Heart left ventricle (tissue), 16 donors: ENCODE data around the gene TMEFF1. TPM values are rescaled to one million over a fixed set of nuclear protein-coding genes. Genes with fewer than 3 reads are reported as not detected.

Source experiments
- ATAC-seq, 4 donors: fragments of 200-7000 bp; cut with Tn5 transposase; one replicate each; pipeline ENCODE4 v1.9.1; 2020 to 2022; ENCODE audit warnings: moderate library complexity in 4 of 4, mild to moderate bottlenecking in 3 of 4, moderate number of reproducible peaks in 1 of 4
- DNase-seq, 5 donors: peaks; one replicate each; pipeline ENCODE4 v3.0.0-alpha.2; 2020
- H3K27ac ChIP-seq, 12 donors: fragments of 200-600 bp; sonication (generic) in 4 of 12; one replicate each; pipeline versions ENCODE4 v1.5.0 to v1.8.0; 2016 to 2022; ENCODE audit warnings: mild to moderate bottlenecking in 2 of 12
- H3K27me3 ChIP-seq, 9 donors: fragments of 200-600 bp; sonication (generic) in 2 of 9; one replicate each; pipeline versions ENCODE4 v1.5.1 to v1.8.0; 2016 to 2022; ENCODE audit warnings: mild to moderate bottlenecking in 3 of 9
- H3K36me3 ChIP-seq, 9 donors: fragments of 200-600 bp; sonication (generic) in 2 of 9; one replicate each; pipeline versions ENCODE4 v1.5.0 to v1.8.0; 2018 to 2022; ENCODE audit warnings: mild to moderate bottlenecking in 2 of 9
- H3K4me1 ChIP-seq, 12 donors: fragments of 200-600 bp; sonication (generic) in 4 of 12; one replicate each; pipeline versions ENCODE4 v1.5.0 to v1.8.0; 2016 to 2022; ENCODE audit warnings: mild to moderate bottlenecking in 3 of 12
- H3K4me3 ChIP-seq, 12 donors: fragments of 200-600 bp; sonication (generic) in 4 of 12; one replicate each; pipeline versions ENCODE4 v1.5.0 to v1.8.0; 2017 to 2022; ENCODE audit warnings: mild to moderate bottlenecking in 9 of 12, moderate library complexity in 4 of 12
- H3K9me3 ChIP-seq, 12 donors: fragments of 200-600 bp; sonication (generic) in 4 of 12; one replicate each; pipeline versions ENCODE4 v1.5.0 to v1.8.0; 2016 to 2022; ENCODE audit warnings: mild to moderate bottlenecking in 1 of 12
- POLR2A ChIP-seq, 2 donors: fragments of 450-650 bp; IDR thresholded peaks; one replicate each; pipeline ENCODE4 v1.6.1; 2017; ENCODE audit warnings: antibody characterized with exemption in 2 of 2, mild to moderate bottlenecking in 2 of 2, moderate library complexity in 2 of 2
- WGBS, 4 donors: extraction: QIAGEN DNeasy Blood & Tissue Kit in 2 of 4; methylation state at CpG; one replicate each; pipeline versions ENCODE4 v1.1.5 to v1.1.7; 2013 to 2018; 5-methylcytosine and 5-hydroxymethylcytosine counted together
- intact Hi-C, 10 donors: fragments of 100-400 bp; cut with DNase I; formaldehyde crosslinking; loops; one replicate each; pipeline versions ENCODE4 v1.11.1 to v1.14.2; 2022
- polyA plus RNA-seq, 2 donors: library from polyadenylated mRNA; stranded (reverse); fragments of 200-250 nt; gene quantifications; one replicate each; pipeline ENCODE4 v1.2.3, GENCODE V29; 2013
- total RNA-seq, 9 donors: library from RNA; depleted of rRNA in 2 of 9; stranded (reverse); fragments of >200 nt in 2 of 9; fragmentation: NEBNext Ultra II Directional in 3 of 9; extraction: Animal tissue kit (Norgen Biotek cat#: 25700) in 3 of 9; gene quantifications; one replicate each; pipeline versions ENCODE4 v1.1.0 to v1.2.4, GENCODE V29; 2016 to 2023
- TF ChIP-seq, protein P1 (sequence below), 12 donors: fragments of 200-600 bp; sonication (generic) in 4 of 12; IDR thresholded peaks; one replicate each; pipeline versions ENCODE4 v1.5.0 to v1.8.0; 2018 to 2022; ENCODE audit warnings: antibody characterized with exemption in 12 of 12, mild to moderate bottlenecking in 5 of 12
- donor health status: ischemic (EF 13 %, LVEDD 7.1; RV severe dilation, severe dysfunction).
- donor health status: healthy with polysubstance abuse.
- donor health status: DM: no; HTN: yes; CAD: no.
- donor health status: DM: no; HTN: no; CAD: no.
- donor health status: ischemic (EF 25% LVEDD 6.9; RV normal size, moderate dysfunction).
- donor health status: ischemic (EF 25% LVEDD 5.7; RV mildly dilated, moderate dysfunction).
- donor health status: healthy.
- donor health status: DM: yes; HTN: yes; CAD: no.
- donor health status: ischemic (EF 35%, LVEDD 5.7; RV mildly dilated, moderate dysfunction).
- donor health status: nonischemic (EF 11% LVEDD 7.7; RV severe dilation, severe dysfunction).
- donor health status: DM: yes; HTN: yes; CAD: no.
- donor health status: PGD.
- donor health status: ischemic (EF 29% LVEDD 5.4; RV normal size, mild dysfunction).
- donor health status: nonischemic (EF 23%, LVEDD 6.1; RV moderate dilation, normal function).

Gene TMEFF1
- total and polyA plus RNA-seq, 11 donors, result 0.03 to 1.1 (median 0.19) TPM; not detected in 4

DNA sequence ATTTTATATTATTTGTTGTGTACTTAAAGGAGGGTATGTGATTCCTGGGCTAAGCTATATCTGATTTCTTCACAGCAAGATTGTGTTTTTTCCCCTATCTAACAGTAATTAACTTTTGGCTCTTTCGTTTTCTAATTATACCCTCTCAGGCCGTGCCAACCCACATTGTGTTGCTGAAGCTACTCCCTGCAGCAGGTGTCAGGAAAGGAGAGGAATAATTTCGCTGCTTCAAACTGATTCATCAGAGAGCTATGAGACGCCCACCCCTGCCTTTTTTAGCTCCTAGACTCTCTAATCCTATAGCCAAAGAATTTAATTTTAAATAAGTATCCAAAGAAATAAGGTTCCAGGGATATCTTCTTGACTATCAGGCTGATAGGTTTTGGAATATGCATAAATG is 108.7 kb downstream of the TMEFF1 start:
- WGBS, 4 donors, result 35 to 41% (median 39%) methylated on average over 4 of the region's 4 CpGs
- peaks cover 0 to 10% (median 0%) of the 10 kb centered on the region in 12 donors for H3K4me1 ChIP-seq
- intact Hi-C loops, result loop anchor here in 1 of 10 donors (5.0 kb wide), 1 partner anchor 154 kb away; the partner anchor contains the start of gene MSANTD3
- no peaks in the 10 kb centered on the region for H3K27me3 ChIP-seq
- peak overlapping the region in 11 of 12 donors; percentile 12 to 90 (median 69) for H3K27ac ChIP-seq
- peak overlapping the region in 11 of 12 donors; percentile 3 to 60 (median 51) for H3K4me3 ChIP-seq
- peaks cover 0 to 14% (median 0%) of the 10 kb centered on the region in 9 donors for H3K36me3 ChIP-seq
- TF ChIP-seq POLR2A (IDR thresholded peaks at IDR 0.05), result no peak
- TF ChIP-seq, protein P1, sequence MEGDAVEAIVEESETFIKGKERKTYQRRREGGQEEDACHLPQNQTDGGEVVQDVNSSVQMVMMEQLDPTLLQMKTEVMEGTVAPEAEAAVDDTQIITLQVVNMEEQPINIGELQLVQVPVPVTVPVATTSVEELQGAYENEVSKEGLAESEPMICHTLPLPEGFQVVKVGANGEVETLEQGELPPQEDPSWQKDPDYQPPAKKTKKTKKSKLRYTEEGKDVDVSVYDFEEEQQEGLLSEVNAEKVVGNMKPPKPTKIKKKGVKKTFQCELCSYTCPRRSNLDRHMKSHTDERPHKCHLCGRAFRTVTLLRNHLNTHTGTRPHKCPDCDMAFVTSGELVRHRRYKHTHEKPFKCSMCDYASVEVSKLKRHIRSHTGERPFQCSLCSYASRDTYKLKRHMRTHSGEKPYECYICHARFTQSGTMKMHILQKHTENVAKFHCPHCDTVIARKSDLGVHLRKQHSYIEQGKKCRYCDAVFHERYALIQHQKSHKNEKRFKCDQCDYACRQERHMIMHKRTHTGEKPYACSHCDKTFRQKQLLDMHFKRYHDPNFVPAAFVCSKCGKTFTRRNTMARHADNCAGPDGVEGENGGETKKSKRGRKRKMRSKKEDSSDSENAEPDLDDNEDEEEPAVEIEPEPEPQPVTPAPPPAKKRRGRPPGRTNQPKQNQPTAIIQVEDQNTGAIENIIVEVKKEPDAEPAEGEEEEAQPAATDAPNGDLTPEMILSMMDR (IDR thresholded peaks at IDR 0.05), result no peak
- DNase-seq, result no peak
- no peaks in the 10 kb centered on the region for H3K9me3 ChIP-seq
- peak; percentile 29 to 63 (median 56) for ATAC-seq

DNA sequence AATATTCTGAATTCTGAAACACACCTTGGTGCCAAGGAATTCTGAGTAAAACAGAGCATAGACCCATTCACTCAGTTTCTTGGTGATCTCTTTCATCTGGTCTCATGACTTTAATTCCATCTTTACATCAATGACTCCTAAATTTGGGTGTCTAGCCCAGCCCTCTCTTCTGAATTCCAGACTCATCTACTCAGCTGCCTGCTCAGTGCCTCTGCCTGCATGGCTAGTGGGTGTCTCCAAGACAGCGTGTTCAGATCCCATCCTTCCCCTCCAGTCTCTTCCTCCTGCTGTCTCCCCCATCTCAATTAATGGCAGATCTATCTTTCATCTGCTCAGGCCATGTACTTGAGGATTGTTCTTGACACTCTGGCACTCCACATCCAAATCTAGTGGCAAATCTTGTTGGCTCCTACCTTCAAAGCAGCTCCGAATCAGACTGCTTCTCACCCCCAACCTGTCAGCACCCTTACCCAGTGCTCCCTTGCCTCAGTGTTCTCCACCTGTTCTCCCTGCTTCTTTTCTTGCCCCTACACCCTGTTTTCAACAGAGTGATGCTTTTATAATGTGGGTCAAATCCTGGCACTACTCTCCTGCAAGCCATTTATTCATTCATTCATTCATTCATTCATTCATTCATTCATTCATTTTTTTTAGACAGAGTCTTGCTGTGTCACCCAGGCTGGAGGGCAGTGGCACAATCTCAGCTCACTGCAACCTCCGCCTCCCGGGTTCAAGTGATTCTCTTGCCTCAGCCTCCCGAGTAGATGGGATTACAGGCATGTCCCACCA is 110.3 kb downstream of the TMEFF1 start:
- Histone ChIP-seq H3K27me3 (no peaks in the 10 kb centered on the region), H3K4me3 (no peak overlapping the region), H3K27ac (no peak overlapping the region), H3K9me3 (no peaks in the 10 kb centered on the region), H3K36me3 (peaks cover 0 to 22% (median 0%) of the 10 kb centered on the region in 9 donors), H3K4me1 (peaks cover 0 to 15% (median 0%) of the 10 kb centered on the region in 12 donors)
- intact Hi-C loops, result loop anchor here in 1 of 10 donors (5.0 kb wide), 1 partner anchor 156 kb away; the partner anchor contains the start of gene MSANTD3
- WGBS, 4 donors, result 86 to 88% (median 88%) methylated on average over 5 of the region's 5 CpGs
- DNase-seq (no peak), ATAC-seq (no peak)
- TF ChIP-seq, protein P1 (IDR thresholded peaks at IDR 0.05), result no peak
- TF ChIP-seq POLR2A (IDR thresholded peaks at IDR 0.05), result no peak

GRCh38 chr9:100584951-100585350 is 112.0 kb downstream of the TMEFF1 start:
- no peak overlapping the region for H3K27ac ChIP-seq
- WGBS, 4 donors, result 93 to 96% (median 93%) methylated on average over 4 of the region's 4 CpGs
- TF ChIP-seq, protein P1 (IDR thresholded peaks at IDR 0.05), result no peak
- no peak for TF ChIP-seq POLR2A (IDR thresholded peaks at IDR 0.05)
- no peaks in the 10 kb centered on the region for H3K27me3 ChIP-seq
- no peaks in the 10 kb centered on the region for H3K9me3 ChIP-seq
- H3K4me3 ChIP-seq, result no peak overlapping the region
- no peak for DNase-seq
- no peak for ATAC-seq
- H3K36me3 ChIP-seq, result peaks cover 0 to 22% (median 0%) of the 10 kb centered on the region in 9 donors
- intact Hi-C loops, result loop anchor here in 1 of 10 donors (5.0 kb wide), 1 partner anchor 158 kb away; the partner anchor contains the start of gene MSANTD3
- peaks cover 0 to 15% (median 0%) of the 10 kb centered on the region in 12 donors for H3K4me1 ChIP-seq

GRCh38 chr9:100586093-100586492 is 113.1 kb downstream of the TMEFF1 start:
- intact Hi-C loops, result no loop called here
- 79 to 89% (median 85%) methylated on average over 7 of the region's 7 CpGs for WGBS, 4 donors
- no peak overlapping the region for H3K4me3 ChIP-seq
- H3K36me3 ChIP-seq, result peaks cover 0 to 22% (median 0%) of the 10 kb centered on the region in 9 donors
- DNase-seq (no peak), ATAC-seq (no peak)
- H3K27ac ChIP-seq, result no peak overlapping the region
- TF ChIP-seq POLR2A (IDR thresholded peaks at IDR 0.05), result no peak
- TF ChIP-seq, protein P1 (IDR thresholded peaks at IDR 0.05), result no peak
- H3K27me3 ChIP-seq, result no peaks in the 10 kb centered on the region
- no peaks in the 10 kb centered on the region for H3K9me3 ChIP-seq
- H3K4me1 ChIP-seq, result peaks cover 0 to 15% (median 0%) of the 10 kb centered on the region in 12 donors
